ENCODE measurements around the gene BSCL2.
"Not testable (repeated sequence)": the region's sequence is repeated elsewhere in the genome, so short reads cannot be mapped to it uniquely, and the experiment has no call there.

Gene BSCL2

DNA sequence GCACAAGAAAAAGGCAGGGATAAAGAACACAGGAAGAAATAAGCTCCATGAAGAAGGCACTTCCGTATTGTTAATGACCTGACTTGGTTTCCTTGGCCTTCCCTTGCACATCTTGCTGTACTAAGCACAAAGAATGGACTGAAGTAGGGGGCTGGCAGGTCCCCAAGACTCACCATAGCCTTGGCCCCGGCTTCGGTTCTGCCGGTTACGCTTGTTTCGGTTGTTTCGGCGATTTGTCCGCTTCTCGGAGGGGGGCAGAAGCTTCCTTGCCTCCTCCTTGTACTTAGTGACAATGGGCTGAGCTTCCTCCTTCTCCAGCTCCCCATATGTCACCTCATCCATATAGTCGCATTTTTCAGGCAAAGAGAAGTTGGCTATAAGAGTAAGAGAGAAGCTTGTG lies 9.6 kb upstream of the BSCL2 start:
- no peak for DNase-seq

DNA sequence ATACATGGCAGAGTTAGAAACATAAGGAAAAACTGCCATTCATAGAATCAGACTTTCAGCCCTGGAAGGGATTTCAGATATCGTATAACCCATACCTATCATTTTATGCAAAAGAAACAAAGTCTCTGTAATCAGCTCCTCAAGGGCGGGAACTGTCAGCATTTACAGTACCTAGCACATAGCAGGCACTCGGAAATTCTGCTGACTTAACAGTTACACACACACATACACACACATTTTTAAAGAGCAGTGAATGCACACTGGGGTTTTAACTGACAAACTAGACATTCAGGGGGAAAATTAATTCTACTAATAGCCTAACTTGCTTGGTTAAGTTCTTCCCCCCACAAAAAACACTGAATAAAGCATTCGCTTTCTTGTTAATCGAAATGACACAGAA lies 9.0 kb upstream of the BSCL2 start:
- no peak for DNase-seq

DNA sequence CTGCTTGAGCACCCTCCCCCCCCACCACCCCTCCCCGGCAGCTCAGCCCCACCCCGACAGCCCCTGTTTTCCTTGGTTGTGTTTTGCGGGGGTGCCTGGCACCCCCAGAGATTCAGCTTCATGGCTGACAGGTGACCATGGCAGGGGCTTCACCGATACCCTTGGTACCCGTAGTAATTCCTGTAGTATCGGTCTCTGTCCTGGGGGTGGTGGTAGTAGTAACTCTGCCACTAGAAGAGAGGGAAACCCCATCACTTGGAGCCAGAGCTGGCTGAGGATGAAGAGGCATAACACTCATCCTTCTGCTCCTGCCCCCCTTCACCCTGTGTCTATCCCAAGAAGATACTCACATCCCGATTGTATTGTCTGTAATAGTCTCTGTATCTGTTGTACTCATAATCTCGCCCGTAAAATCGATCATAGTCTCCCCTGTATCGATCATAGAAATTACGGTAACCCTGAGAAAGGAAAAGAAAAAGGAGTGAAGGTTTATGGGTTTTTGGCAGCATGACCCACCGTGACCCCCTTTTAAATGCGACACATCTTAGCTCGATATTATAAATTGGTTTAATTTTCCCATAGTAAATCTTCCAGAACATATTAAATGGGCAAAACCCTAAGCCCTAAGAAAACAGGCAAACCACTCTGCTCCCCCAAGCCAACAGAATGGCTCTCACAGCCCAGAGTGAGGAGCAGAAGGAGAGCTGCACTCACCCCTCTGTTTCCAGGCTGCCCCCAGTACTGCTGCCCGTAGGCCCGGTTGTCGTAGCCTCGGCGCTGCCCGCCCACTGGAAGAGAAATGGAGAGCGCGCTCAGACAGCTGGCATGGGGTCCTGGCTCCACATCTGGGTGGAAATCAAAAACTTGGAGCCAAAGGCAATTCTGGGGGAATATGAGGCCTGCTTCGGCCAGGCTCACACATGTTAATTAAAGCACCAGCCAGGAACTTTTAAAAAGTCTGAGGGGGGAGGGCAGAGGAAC lies 8.2 kb upstream of the BSCL2 start:
- DNase-seq = no peak

DNA sequence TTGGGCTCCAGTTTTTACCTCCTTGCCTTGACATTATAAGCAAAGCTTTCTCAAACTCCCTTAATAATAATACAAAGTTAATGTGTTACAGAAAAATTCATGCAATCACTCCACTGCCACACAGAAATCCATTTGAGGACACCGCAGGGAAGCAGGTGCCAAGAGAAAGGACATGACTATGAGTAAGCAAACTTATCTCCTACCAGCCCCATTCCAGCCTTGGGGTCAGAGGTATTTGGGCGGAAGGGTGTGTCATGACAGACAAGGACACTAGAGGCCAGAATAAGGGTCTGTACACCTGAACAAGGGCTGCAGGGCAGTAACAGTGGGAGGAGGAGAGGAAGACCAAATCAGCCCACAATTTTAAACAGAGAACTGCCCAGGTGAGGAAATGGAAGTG lies 6.1 kb upstream of the BSCL2 start:
- no peak for DNase-seq

DNA sequence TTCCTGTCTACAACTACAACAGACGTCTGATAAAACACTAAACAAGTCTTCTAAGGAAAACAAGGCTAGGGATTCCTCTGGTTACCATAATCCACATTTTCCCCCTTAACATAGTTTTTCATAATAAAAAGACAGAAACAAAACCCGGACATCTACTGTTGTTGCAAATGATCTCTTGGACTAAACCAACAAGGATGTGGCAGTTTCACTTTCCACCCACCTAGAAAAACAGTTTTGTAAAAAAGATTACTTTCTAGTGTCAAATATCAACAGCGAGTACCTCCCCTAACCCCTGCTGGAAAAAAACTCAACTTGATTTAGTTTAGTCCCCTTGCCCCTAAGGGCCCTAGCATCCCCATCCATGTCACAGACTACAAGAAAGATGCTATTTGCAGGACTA lies 5.6 kb upstream of the BSCL2 start:
- no peak for DNase-seq

DNA sequence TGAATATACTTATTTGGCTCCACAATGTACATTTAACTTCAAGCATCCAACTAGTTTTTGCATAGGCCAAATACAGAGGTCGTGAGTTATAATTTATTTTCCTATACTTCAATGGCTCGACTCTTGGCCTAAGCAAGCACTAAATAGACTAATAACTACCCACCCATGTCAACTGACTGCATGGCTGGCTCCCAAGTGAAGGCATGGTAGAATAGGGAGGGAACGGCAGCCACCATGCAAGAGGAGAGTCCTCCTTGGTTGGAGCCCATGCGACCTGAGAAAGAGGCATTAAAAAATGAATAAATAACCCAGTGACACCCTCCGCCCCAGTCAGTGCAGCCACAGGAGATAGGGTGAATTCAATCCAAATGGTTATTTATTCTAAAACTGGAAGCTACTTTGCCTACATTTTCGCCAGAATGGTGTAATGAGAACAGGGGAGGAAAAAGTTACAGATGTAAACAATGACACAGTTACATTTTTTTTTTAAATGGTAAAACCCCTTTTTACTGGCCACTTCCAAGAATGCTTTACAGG lies 5.1 kb upstream of the BSCL2 start:
- no peak for DNase-seq

DNA sequence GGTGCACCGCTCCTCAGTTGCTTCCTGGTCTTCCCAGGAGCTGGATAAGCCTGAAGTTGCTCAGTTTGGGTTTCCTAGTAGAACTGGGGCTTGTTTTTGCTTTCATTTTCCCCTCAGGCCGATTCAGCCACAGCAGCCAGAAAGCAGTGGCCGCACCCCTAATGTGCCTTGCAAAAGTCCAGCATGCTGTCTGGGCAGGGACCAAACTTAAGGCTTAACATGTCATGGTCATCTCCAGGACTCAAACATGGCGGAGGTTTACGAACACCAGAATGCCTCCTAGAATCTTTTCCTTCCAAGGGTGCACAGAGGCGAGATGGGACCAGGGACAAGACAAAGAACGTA lies 2.7 kb upstream of the BSCL2 start:
- no peak for DNase-seq

DNA sequence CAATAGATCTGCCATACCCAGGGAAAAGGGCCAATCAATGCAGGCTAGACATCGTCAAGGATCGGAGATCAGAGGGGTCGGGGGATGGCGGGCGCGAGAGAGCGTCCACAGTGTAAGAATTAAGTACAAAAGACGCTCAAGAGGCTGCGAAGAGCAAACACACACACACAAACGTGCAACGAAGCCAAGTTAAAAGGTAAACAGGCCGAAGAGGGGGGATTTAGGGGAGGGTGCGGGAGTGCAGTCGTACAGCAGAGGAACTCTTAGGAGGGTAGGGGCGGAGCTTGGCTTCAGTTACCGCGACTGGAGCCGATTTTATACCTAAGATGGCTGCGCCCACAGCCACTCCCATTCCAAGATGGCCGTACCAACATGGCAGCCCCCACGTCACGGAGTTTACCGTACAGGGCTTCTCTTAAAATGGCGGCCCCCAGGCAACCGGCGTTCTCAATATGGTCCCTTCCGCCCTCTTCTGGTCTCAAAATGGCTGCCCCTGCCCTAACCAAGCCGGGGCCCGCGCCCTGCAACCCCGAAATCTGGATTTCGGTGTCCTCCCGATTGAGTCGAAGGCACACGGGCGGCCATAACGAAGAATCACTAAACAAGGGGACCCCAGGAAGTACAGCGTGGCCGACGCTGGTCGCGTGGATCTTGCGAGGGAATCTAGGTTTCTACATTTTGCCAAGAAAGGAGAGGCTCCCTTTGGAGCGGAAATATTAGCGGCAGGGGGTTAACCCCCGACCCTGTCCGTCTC lies 2.2 kb upstream of the BSCL2 start:
- DNase-seq = peak; percentile 95

- no peak for DNase-seq
These were observed 1.6 kb upstream of the BSCL2 start for GRCh38 chr11:62708793-62709192.

- peak; percentile 64 for DNase-seq
These were observed 1.2 kb upstream of the BSCL2 start for GRCh38 chr11:62708392-62708791.

GRCh38 chr11:62706850-62707247 lies 375 bp downstream of the BSCL2 start:
- DNase-seq = no peak

GRCh38 chr11:62705880-62706849 lies 1.1 kb downstream of the BSCL2 start:
- peak; percentile 97 for DNase-seq

- DNase-seq = no peak
These were observed 1.8 kb downstream of the BSCL2 start for GRCh38 chr11:62705413-62705812.

- DNase-seq = not testable (repeated sequence)
These were observed 3.3 kb downstream of the BSCL2 start for GRCh38 chr11:62703921-62704320.

DNA sequence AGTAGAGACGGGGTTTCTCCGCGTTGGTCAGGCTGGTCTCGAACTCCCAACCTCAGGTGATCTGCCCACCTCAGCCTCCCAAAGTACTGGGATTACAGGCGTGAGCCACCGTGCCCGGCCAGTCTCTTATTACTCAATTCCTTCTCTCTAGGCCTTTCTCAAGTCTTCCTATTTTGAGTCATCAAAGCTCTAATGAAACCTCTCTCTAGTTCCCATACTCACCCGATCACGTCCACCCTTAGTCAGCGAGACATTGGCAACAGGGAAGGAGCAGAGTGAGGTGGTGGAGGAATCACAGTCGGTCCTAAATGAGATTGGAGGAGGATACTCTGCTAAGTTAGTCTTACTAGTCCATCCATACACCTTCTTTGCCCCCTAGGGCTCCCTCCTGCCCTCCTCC lies 5.0 kb downstream of the BSCL2 start:
- no peak for DNase-seq

DNA sequence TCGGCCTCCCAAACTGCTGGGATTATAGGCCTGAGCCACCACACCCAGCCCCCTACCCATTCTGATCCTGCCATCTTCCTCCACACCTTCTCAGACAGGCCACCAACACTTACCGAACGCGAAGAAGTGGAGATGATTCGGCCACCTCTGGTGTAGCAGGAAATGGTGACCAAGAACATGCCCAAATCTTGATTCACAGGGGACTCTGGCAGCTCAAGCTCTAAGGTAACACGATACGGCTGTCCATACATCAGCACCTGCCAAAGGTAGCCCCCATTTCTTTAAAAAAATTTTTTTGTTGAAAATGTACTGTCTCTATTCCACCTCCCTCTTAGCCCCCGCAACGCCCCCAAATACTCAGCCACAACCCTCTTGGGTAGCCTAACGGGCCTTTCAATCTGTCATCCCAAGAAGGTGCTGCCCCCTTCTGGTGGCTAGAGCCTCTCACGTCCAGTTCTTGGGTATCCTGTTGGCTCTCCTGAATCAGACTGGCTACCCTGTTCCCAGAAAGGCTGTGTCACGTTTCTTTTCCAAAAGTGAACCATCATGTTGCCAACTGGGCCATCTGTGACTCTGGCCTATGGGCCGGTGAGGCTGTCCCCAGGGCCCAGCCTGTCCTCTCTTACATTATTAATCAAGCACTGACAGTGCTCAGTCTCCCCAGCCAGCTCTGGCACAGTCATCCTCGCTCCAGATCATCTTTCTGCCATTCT lies 12.6 kb downstream of the BSCL2 start:
- DNase-seq = peak; percentile 89

DNA sequence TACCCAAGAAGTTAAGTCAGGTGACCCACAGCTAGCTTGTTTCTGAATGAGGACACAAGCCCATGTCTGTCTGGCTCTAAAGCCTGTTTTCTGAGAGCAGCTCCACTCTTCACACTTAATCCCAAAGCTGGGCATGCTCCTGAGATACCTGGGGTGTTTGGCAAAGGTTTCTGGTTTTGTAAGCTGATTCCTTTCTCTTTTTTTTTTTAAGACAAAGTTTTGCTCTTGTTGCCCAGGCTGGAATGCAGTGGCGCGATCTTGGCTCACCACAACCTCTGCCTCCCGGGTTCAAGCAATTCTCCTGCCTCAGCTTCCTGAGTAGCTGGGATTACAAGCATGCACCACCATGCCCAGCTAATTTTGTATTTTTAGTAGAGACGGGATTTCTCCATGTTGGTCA lies 13.6 kb downstream of the BSCL2 start:
- not testable (repeated sequence) for DNase-seq

GRCh38 chr11:62689421-62690183 lies 17.6 kb downstream of the BSCL2 start, which contains the start of gene LRRN4CL:
Gene LRRN4CL, minus strand, starts transcription at chr11:62689530. Its CDS starts 1,022 bp downstream, at chr11:62688508.
- no peak for DNase-seq

GRCh38 chr11:62688491-62688890 lies 18.7 kb downstream of the BSCL2 start:
- DNase-seq = no peak

- DNase-seq = no peak
These were observed 19.5 kb downstream of the BSCL2 start for GRCh38 chr11:62687508-62688396.

Data from activated CD8-positive, alpha-beta memory T cell treated with anti-CD3 and anti-CD28 coated beads for 24 hours (primary cell).